Kidney tubule cell (primary cell): ENCODE measurements around the gene SASH1.
A peak's percentile ranks its signal among the peaks of the same experiment; 100 is the strongest.

Experiments
- DNase-seq: peaks from one replicate; pipeline ENCODE4 v3.0.0-alpha.2; 2018; ENCODE audit warnings: low spot score

SASH1 gene

DNA sequence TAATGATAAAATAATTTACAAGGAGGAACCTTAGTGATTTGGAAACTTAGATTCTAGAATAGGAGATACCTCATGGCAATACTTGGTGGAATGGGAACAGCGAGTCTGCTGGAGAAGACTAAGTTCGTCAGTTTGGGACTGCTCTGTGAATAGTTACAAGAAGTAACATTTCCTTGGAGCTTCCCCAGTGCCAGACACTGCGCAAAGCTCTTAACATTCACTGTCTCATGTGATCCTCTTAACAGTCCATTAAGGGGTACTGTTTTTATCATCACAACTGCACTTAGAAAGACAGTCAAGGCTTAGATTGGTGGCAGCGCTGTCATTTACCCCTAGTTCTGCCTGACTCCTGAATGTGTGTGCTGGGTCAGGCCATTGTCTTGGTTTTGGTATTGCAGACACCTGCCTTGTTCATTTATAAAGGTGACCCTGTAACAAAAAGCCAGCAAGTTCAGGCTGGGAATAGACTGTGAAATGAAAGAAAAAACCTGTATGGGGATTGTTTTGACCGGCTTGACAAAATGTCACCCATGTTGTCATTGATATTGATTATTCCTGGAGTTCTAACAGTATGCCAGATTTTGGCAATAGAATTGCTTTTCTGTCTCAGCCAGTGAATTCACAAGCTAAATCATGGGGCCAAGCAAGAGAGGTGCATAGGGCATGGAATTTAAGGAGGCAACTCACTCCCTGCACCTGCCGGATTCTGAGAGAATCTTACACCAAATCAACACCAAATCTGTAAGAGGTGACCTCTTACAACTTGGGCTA is 118.4 kb downstream of the SASH1 start:
- DNase-seq: no peak

DNA sequence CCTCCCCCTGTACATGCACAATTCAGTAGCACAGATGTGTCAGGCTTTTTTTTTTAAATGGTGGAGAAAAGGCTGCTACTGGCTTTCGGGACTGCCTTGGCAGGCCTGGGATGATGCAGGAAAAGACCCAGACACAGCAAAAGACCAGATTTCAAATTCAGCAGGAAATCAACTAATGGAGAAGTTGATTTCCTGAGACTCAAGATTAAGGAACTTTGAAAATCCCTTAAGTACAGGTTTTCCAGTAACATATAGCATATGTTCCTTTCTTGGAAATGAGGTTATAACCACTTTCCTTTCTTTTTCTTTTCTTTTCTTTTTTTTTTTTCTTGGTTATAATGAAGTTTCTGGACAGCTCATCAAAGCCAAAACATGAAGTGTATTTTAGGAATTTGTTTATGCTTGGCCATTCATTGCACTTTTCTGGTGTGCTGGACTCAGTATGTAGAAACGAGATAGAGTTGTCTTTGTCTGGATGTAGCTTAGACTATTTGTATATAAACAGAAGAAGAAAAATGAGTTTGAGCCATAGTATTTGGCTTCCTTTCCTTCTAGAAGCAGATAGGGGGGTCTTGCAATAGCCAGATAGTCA is 119.4 kb downstream of the SASH1 start:
- DNase-seq: no peak

DNA sequence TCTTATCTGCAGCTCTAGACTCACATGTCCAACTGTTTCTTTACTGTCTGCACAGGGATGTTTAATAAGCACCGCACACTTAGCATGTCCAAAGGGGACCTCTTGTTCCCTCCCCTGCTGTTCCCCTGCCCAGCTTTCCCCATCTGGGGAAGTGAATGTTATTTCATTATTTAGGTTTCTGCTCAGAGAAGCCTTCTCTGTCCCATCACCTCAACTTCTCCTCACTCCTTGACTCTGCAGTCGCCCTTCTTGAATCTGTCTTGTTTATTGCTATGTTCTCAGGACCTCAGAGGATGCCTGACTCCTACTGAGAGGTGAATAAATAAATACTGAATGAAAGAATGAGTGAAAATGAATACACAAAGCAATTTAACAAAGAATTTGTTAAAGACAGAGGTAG is 121.0 kb downstream of the SASH1 start:
- DNase-seq: no peak

DNA sequence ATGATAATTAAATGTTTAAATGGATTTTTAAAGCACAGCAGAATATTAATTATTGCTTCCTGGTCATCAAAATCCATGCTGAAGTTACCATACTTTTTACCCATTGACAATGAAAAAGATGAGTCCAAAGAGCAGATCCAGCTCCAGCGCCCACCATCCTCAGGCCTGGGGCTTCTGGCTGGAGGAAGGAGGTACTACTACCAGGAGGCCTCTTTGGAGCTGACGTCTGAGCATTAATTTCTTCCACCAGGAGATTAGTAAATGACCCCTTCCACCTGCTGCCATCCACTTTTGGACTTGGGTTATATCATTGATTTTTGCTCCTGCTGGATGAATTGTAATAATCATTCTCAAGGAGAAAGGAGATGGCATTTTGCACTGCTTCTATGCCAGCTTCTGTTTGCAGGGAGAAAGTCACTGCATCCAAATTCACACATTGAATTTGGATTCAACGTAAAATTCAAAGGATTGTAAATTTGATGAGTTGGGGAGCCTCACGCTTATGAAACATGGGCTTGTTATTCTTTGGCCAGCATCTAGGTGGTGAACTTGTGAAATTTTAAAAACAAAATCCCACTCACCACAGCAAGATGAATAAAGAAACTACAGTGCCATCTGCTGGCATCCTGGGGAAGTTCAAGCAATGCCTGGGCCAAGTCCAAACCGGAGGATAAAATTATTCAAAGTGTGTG is 121.8 kb downstream of the SASH1 start:
- DNase-seq: peak; percentile 77

DNA sequence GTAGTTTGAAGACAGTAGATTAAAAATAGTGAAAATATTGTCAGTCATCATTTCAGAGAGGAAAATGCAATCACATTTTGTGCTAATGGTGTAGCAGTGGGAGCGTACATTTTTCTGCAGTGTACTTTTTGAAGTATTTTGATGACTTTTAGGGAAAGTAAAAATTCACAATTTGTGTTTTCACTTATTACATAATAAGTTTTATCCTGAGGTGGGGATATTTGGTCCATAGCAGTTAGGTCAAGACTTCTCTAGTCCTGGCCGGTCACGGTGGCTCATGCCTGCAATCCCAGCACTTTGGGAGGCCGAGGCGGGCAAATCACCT is 122.3 kb downstream of the SASH1 start:
- no peak for DNase-seq

DNA sequence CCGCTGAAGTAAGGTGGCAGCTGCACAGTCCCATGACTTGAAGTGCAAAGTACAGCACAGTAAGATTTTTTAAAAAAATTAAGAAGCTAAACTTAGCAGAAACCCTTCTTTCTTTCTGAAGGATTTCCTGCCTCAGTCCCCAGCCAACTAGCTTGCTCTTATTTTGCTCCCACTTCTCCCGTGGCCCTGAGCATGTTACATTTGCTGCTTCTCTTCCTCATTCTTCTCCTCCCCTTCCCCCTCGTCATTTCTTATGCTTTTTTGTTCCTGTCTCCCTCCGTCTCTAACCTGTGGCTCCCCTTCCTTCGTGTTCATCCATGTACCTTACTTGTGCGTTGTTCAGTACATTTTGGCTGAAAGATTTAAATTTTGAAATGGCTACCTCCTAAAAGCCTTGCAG is 123.0 kb downstream of the SASH1 start:
- peak; percentile 67 for DNase-seq

DNA sequence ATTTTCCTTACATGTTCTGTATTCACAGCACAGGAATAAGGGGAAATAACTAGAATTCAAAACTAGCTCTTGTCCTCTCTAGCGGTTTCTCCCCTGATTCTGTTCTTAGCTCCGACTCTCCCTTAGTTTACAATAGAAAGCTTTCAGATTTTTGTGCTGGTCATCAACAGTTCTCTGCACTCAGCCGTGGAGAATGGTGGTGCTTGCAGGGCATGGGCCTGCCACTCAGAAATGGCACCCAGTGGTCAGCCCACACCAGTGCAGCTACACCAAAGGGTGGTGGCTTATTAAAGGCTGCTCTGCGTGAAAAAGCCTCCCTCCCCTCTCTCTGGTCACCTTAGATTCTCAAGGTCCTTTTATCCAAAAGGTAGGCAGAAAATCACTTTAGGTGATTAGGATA is 123.5 kb downstream of the SASH1 start:
- peak; percentile 63 for DNase-seq

DNA sequence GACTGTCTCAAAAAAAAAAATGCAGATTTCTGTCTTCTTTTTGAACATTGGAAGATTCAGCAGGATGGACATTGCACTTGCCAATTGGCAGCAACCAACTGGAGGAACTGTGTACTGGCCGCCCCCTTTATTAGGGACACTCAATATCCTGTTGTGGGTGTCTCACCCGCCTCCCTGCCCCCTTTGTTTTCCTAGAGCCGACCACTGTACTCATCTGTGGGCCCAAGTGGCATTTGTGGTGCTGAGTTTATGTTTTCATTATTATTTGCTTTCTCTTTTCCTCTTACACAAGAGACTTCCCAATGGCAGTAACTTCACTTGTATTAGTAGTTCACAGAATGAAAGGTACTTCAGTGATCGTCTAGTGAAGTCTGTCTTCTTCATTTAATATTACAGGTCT is 125.3 kb downstream of the SASH1 start:
- no peak for DNase-seq

DNA sequence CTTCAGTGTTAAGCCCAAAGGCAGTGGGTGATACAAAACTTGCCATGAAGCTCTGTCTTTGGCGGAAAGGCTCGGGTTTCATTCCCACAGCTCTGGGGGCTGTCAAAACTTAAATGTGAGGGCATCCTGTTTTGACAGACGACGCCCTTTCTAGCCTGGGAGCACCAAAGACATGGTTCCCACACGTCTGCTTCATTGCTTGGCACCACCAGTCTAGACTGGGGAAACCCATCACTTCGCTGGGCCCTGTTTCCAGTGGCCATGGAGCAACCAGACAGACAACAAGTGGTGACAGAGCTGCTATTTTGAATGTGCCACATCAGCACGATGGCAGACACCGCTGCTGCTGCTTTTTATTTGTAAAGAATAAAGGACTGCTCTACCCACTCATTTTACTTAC is 127.5 kb downstream of the SASH1 start:
- DNase-seq: no peak

DNA sequence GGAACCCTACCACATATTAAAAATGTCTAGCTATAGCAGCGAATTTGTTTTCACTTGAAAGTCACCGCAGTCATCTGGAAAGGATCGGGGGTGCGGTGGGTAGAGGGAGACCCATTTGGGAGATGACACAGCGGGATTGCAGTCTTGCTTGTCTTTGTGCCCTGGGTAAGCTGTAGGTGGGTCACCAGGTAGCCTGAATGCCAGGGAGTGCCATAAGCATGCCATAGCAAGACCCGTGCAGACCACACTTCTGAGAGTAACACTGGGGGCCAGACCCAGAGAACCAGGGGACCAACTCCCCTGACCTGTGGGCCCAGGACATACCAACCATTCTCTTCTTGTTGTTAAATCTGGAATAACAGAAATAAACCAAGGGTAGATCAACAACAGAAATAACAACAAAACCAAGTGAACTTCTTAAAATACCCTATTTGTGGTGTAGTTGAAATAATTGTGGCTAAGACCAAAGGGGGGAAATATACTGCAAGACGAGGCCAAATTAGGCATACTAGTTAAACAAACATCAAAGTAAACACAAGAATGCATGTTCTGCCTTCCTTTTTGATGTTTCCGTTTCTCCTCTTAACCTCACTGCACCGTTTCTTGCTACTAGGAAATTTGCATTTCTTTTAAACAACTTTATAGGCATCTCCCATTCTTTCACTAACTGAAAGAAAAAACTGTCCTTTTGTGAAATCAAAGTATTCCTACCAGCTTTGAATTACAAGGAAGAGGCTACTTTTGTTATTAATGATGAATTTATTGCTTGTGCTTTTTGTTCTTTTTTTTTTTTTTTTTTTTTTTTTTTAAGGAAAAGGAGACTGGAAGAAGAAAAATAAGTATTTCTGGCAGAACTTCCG is 128.2 kb downstream of the SASH1 start:
- DNase-seq: no peak

DNA sequence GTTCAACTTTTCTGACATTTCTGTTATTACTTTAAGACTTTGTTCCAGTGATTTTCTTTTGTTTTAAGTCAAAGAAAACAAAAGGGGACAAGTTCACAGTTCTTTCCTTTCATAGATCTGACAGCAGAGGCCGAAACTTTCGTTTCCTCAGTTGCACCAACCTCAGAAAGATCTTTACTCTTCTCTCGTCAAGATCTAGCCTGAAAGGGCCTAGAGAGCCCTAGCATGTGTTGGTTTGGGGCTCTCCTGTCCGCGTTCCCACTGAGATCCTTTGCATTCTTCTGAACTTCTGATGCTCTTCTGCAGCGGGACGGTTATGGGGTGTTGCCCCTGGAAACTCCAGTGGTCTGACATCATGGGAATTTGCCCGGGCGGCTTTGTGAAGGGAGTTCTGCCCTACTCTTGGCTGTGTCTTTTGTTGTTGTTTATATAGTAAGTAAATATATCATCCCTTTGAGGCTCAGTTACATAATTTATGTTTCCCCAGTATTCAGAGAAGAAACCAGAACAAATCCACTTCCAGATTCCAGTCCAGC is 129.1 kb downstream of the SASH1 start:
- no peak for DNase-seq

DNA sequence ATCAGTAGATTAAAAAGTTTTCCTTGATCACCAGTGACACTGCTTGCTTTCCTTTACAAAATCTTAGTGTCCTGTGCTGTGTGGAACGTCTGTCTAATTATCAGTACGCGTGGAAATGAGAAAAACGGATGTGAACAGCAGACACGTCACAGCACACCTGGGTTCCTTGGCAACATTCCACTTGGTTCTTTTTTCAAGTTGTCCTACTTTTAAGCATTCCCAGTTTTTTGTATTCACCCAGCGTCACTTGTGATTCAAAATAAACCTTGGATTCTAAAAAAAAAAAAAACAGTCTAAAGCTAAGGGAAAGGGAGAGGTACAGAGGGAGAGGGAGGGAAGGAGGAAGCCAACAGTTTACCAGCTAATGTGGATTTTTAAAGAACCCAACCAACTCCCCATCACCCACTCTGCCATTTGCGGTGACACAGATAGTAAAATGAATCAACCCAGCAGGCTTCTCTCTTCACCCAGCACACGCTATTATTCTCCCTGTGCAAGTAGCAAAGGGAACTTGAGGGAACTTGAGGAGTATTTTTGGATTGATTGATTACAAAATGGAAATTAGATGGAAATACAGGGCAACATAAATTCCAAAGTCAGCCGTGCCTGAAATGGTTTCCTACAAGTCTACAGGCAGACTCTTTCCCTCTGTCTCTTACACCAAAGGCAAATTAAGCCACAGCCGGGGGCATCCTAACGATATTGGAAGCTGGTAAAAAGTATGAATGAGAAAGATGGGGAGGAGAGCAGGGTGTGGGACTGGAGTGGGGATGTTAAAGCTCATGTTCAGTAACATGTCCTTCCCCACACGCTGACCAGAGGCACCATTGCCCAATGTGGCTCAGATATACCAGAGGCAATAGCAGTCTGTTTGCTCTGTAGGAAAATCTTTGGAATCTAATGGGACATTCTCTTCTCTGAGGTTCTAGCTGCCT is 129.8 kb downstream of the SASH1 start:
- no peak for DNase-seq

DNA sequence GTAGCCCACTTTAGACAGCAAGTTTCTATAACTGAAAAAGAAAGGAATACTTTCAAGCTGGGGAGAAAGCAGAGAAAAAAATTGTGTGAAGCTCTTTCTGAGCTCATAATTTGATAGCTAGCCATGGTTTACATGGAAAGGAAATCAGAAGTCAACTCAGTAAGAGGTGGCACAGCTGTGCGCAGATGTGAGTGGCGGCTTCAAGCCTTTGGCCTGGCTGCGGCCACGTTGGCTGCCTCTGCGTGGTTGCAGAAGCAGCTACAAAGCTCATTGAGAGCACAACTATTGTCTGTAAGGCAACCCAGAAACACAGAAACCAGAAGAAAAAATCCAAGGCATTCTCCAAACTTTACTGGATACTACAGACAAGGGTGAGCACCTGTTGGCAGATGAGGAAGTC is 136.9 kb downstream of the SASH1 start:
- DNase-seq: no peak

DNA sequence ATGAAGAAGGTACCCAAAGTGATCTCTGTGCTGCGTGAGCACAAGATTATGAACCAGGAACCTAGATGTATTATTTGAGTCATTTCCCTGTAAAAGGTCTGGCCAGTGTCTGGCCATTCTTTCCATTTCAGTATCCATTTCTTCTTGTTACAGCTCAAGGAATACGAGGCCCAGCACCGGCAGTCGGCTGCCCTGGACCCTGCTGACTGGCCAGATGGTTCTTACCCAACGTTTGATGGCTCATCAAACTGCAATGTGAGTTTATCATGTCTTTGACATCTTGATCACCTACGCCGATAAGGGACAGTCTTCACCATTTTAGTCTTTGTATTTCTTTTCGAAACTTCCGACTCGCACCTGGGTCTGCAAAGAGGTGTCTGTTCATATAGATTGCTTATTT is 144.8 kb downstream of the SASH1 start:
- DNase-seq: no peak

DNA sequence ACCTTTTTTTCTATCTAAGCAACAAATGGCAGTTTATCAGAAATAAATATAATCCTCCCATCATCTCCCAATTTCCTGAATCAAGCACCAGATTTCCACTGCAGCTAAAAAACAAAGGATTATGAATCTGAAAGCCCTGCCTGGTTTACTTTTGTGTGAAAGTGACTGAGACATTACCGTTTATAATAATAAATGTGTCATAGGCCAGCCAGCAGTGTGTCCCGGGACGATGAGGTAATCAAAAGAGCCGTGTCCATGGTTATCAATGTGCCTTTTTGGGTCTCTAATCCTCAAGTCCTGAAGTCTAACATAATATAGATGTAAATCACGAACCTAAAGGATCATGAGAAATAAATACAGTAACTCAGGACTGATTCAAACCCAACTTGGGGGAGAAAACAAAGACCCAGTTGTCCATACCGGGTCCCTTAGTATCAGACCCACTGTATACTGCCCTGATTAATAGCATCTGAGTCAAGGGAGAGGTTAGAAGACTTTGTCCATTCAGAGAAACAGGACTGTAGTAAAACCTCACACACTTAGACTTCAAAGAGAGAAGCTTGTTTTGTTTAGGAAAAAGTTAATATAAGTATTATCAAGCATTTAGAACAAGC is 149.1 kb downstream of the SASH1 start:
- no peak for DNase-seq

DNA sequence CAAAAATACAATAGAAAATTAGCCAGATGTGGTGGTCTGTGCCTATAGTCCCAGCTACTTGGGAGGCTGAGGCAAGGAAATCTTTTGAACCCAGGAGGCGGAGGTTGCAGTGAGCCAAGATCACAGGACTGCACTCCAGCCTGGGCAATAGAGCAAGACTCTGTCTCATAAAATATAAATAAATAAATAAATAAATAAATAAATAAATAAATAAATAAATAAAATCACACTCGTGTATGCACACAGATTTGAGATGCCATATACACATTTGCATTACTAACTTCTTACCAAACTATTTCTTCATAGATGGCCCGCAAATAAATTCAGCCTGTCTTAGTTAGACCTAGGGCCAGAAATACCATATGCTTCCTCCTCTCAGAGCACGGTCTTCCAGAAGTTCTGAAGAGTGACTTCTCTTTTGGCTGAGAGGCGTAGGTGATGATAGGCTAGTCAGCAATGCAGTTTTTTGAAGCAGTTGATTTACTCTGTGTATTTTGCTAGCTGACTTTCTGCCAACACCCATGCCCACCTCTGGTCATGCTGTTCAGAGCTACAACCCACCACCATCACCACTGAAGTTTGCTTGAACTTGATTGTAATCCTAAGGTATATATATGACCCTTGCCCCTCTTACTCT is 150.1 kb downstream of the SASH1 start:
- DNase-seq: no peak

DNA sequence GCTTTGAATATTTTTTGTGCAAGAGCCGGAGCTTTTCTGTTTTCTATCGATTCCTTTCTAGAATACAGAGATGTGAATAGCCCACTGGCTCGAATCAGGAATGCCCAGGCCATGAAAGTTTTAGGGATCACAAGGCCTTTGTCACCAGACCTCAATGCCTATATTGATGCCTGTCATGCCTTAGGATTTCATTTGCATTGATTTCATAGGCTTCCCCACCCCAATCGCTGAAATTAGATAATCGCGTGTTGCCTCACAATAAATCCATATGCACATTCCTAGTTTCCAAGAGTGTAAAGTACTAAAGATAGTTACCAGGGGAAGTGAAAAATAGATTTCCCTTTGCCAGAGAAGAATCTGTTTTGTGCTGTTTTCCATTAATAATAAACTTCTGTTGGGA is 150.8 kb downstream of the SASH1 start:
- DNase-seq: no peak

DNA sequence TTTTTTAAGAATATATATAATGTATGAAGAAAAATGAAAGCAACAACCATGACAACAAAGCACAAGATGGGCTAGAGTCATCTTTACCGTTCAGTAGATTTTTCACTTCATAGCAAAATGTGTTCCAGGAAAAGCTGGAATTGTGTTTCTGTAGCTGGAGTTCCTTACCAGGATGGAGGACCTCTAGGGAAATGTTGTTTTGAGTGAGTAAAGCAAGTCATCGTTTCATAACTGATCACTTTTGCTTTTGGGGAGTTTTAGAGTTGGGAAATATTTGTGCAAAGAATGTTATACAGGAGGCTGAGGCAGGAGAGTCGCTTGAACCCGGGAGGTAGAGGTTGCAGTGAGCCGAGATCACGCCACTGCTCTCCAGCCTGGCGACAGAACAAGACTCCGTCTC is 151.6 kb downstream of the SASH1 start:
- no peak for DNase-seq

DNA sequence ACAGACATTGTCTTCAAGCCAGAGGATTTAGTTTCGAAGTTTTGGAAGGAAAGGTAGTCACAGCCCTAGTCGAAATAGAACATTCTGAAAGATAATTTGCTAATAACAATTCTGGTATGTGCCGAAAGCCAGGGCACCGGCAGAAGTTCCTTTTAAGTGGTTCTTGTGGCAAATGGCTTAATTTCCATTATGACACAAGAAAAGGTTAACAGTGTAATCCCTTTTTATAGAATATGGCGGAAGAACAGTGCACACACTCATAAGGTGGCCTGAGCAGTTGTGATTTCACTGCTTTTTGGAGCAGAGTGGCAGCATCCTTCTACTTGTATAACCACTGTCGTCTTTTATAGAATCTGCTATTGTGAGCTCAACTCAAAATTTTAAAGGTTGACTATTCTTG is 152.4 kb downstream of the SASH1 start:
- no peak for DNase-seq

DNA sequence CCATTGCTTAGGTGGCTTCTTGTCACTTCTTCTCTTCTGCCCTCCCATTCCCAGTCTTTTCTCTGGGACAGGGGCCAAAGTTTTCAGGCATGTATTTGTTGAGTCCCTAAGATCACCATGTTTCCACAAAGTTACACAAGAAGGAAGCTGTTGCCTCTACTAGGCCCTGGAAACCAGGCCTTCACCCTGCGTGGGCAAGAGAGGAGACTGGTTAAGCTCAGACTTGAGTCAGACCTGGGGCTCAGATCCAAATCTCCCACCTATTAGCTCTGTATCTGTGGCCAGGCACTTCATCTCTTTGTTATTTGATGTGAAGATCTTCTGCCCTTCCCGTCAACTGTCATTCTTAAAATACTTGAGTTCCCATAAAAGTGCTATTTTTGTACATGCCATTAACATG is 154.6 kb downstream of the SASH1 start:
- DNase-seq: no peak
